ENCODE data around the gene DMXL2.
A peak's percentile ranks its signal among the peaks of the same experiment; 100 is the strongest.
"Not testable (repeated sequence)": the region's sequence is repeated elsewhere in the genome, so short reads cannot be mapped to it uniquely, and the experiment has no call there.

Gene DMXL2

GRCh38 chr15:51444807-51445206 lies 177.8 kb downstream of the DMXL2 start:
- no peak overlapping the region for H3K27ac Mint-ChIP-seq
- ATAC-seq (no peak), DNase-seq (ENCODE audit: low spot score in 2 of 2) (no peak)
- H3K4me1 Mint-ChIP-seq: no peaks in the 10 kb centered on the region
- H3K9me3 Mint-ChIP-seq: no peaks in the 10 kb centered on the region
- H3K36me3 Mint-ChIP-seq: no peaks in the 10 kb centered on the region
- no peak overlapping the region for H3K4me3 Mint-ChIP-seq

- no peak for ATAC-seq
- Mint-ChIP-seq H3K36me3 (no peaks in the 10 kb centered on the region), H3K4me1 (no peaks in the 10 kb centered on the region)
Measured at GRCh38 chr15:51444112-51444511, 178.5 kb downstream of the DMXL2 start.

GRCh38 chr15:51443282-51443914 lies 179.2 kb downstream of the DMXL2 start:
- no peaks in the 10 kb centered on the region for H3K9me3 Mint-ChIP-seq
- no peak overlapping the region for H3K4me3 Mint-ChIP-seq
- H3K27ac Mint-ChIP-seq: no peak overlapping the region

More at GRCh38 chr15:51444112-51444511, 178.5 kb downstream of the DMXL2 start:
- H3K4me3 Mint-ChIP-seq: no peak overlapping the region
- DNase-seq (ENCODE audit: low spot score in 2 of 2): no peak
- H3K9me3 Mint-ChIP-seq: no peaks in the 10 kb centered on the region
- no peak overlapping the region for H3K27ac Mint-ChIP-seq

GRCh38 chr15:51438526-51438925 lies 184.0 kb downstream of the DMXL2 start:
- no peaks in the 10 kb centered on the region for H3K4me1 Mint-ChIP-seq
- H3K4me3 Mint-ChIP-seq: no peak overlapping the region
- H3K9me3 Mint-ChIP-seq: no peaks in the 10 kb centered on the region
- ATAC-seq (no peak), DNase-seq (ENCODE audit: low spot score in 2 of 2) (no peak)
- H3K36me3 Mint-ChIP-seq: no peaks in the 10 kb centered on the region
- no peak overlapping the region for H3K27ac Mint-ChIP-seq

More at GRCh38 chr15:51443282-51443914, 179.2 kb downstream of the DMXL2 start:
- peak; percentile 42 for ATAC-seq
- DNase-seq (ENCODE audit: low spot score in 2 of 2): no peak
- Mint-ChIP-seq H3K36me3 (no peaks in the 10 kb centered on the region), H3K4me1 (no peaks in the 10 kb centered on the region)

- DNase-seq (ENCODE audit: low spot score in 2 of 2): no peak
- ATAC-seq: no peak
Measured at GRCh38 chr15:51425517-51426040, 197.0 kb downstream of the DMXL2 start.

GRCh38 chr15:51424780-51425179 lies 197.8 kb downstream of the DMXL2 start:
- ATAC-seq: no peak
- Mint-ChIP-seq H3K27ac (no peak overlapping the region), H3K36me3 (no peaks in the 10 kb centered on the region), H3K4me3 (no peak overlapping the region), H3K4me1 (no peaks in the 10 kb centered on the region), H3K9me3 (no peaks in the 10 kb centered on the region)
- no peak for DNase-seq (ENCODE audit: low spot score in 2 of 2)

More at GRCh38 chr15:51425517-51426040, 197.0 kb downstream of the DMXL2 start:
- Mint-ChIP-seq H3K4me3 (no peak overlapping the region), H3K9me3 (no peaks in the 10 kb centered on the region), H3K36me3 (no peaks in the 10 kb centered on the region), H3K4me1 (no peaks in the 10 kb centered on the region), H3K27ac (no peak overlapping the region)

GRCh38 chr15:51423040-51423439 lies 199.5 kb downstream of the DMXL2 start:
- not testable (repeated sequence) for DNase-seq (ENCODE audit: low spot score in 2 of 2); ATAC-seq; H3K27ac Mint-ChIP-seq; H3K36me3 Mint-ChIP-seq; H3K4me3 Mint-ChIP-seq; H3K9me3 Mint-ChIP-seq; H3K4me1 Mint-ChIP-seq

GRCh38 chr15:51416129-51416528 lies 206.4 kb downstream of the DMXL2 start:
- Mint-ChIP-seq H3K4me3 (no peak overlapping the region), H3K4me1 (no peaks in the 10 kb centered on the region), H3K36me3 (no peaks in the 10 kb centered on the region), H3K9me3 (no peaks in the 10 kb centered on the region), H3K27ac (no peak overlapping the region)
- ATAC-seq: no peak
- no peak for DNase-seq (ENCODE audit: low spot score in 2 of 2)

GRCh38 chr15:51414256-51414860 lies 208.2 kb downstream of the DMXL2 start:
- no peaks in the 10 kb centered on the region for H3K4me1 Mint-ChIP-seq
- no peak for DNase-seq (ENCODE audit: low spot score in 2 of 2)
- H3K27ac Mint-ChIP-seq: no peak overlapping the region
- H3K4me3 Mint-ChIP-seq: no peak overlapping the region
- no peaks in the 10 kb centered on the region for H3K36me3 Mint-ChIP-seq
- H3K9me3 Mint-ChIP-seq: no peaks in the 10 kb centered on the region
- peak; percentile 11 for ATAC-seq

GRCh38 chr15:51405693-51406523 lies 216.7 kb downstream of the DMXL2 start:
- H3K4me3 Mint-ChIP-seq: no peak overlapping the region
- no peak overlapping the region for H3K27ac Mint-ChIP-seq
- ATAC-seq (no peak), DNase-seq (ENCODE audit: low spot score in 2 of 2) (peak in 1 of 2 donors; percentile 22)
- H3K9me3 Mint-ChIP-seq: no peaks in the 10 kb centered on the region
- peaks cover 11% of the 10 kb centered on the region for H3K4me1 Mint-ChIP-seq
- H3K36me3 Mint-ChIP-seq: no peaks in the 10 kb centered on the region

- no peaks in the 10 kb centered on the region for H3K9me3 Mint-ChIP-seq
- no peak overlapping the region for H3K4me3 Mint-ChIP-seq
- H3K36me3 Mint-ChIP-seq: no peaks in the 10 kb centered on the region
- H3K4me1 Mint-ChIP-seq: peaks cover 11% of the 10 kb centered on the region
- no peak overlapping the region for H3K27ac Mint-ChIP-seq
- ATAC-seq (no peak), DNase-seq (ENCODE audit: low spot score in 2 of 2) (peak in 1 of 2 donors; percentile 2)
Measured at GRCh38 chr15:51403946-51404695, 218.4 kb downstream of the DMXL2 start.

- ATAC-seq (peak; percentile 29), DNase-seq (ENCODE audit: low spot score in 2 of 2) (peak in 1 of 2 donors; percentile 26)
- Mint-ChIP-seq H3K36me3 (no peaks in the 10 kb centered on the region), H3K9me3 (no peaks in the 10 kb centered on the region), H3K27ac (no peak overlapping the region), H3K4me1 (peaks cover 11% of the 10 kb centered on the region), H3K4me3 (no peak overlapping the region)
Measured at GRCh38 chr15:51403072-51403878, 219.3 kb downstream of the DMXL2 start.

GRCh38 chr15:51401872-51402517 lies 220.6 kb downstream of the DMXL2 start:
- peaks cover 11% of the 10 kb centered on the region for H3K4me1 Mint-ChIP-seq
- no peak overlapping the region for H3K27ac Mint-ChIP-seq
- H3K36me3 Mint-ChIP-seq: no peaks in the 10 kb centered on the region
- DNase-seq (ENCODE audit: low spot score in 2 of 2): peak in 1 of 2 donors; percentile 45
- no peak for ATAC-seq
- no peak overlapping the region for H3K4me3 Mint-ChIP-seq
- no peaks in the 10 kb centered on the region for H3K9me3 Mint-ChIP-seq

Measured in stimulated activated effector memory CD8-positive, alpha-beta T cell treated with anti-CD3 and anti-CD28 coated beads, Interleukin-12 subunit alpha, Interleukin-12 subunit beta, amount 100 ng/mL, for 72 hours (primary cell).